A673 (cell line): ENCODE data around the gene ADAMTS13. TPM values are rescaled to one million over a fixed set of nuclear protein-coding genes. Genes with fewer than 3 reads are reported as not detected.

Source experiments
- BruUV-seq: library from RNA; stranded (reverse); fragments of 400-500 nt; replicated peaks from 2 replicates; lab custom pipeline; 2021; lab: Mats Ljungman, UMichigan
- CTCF ChIA-PET: fragments of 300-600 bp; sonication (Branson Sonifier 250); formaldehyde crosslinking; loops from one replicate; lab custom pipeline; 2022; ENCODE audit warnings: antibody characterized with exemption; lab: Charles Lee
- POLR2A ChIA-PET: fragments of 300-600 bp; sonication (Branson Sonifier 250); formaldehyde crosslinking; loops from one replicate; lab custom pipeline; 2022; ENCODE audit warnings: antibody characterized with exemption; ENCODE audit not compliant: low non-redundant PET; lab: Charles Lee
- DNase-seq: peaks from one replicate; pipeline ENCODE4 v3.0.0-alpha.2; 2015; ENCODE audit warnings: low spot score
- H3K27ac ChIP-seq: fragments of 200-600 bp; sonication (generic); 2 replicates; pipeline ENCODE4 v1.5.1; 2016; ENCODE audit warnings: mixed run types, low read depth, mild to moderate bottlenecking, mixed read lengths, antibody characterized with exemption, low read length; ENCODE audit not compliant: poor library complexity, severe bottlenecking
- H3K27me3 ChIP-seq: fragments of 200-600 bp; sonication (generic); replicated peaks from 2 replicates; pipeline ENCODE4 v1.6.1; 2017; ENCODE audit warnings: mixed run types, low read depth, mild to moderate bottlenecking, mixed read lengths, antibody characterized with exemption, low read length; ENCODE audit not compliant: insufficient read depth, poor library complexity
- H3K36me3 ChIP-seq: fragments of 200-600 bp; sonication (generic); 2 replicates; pipeline ENCODE4 v1.6.1; 2016; ENCODE audit warnings: mixed run types, mild to moderate bottlenecking, mixed read lengths, antibody characterized with exemption, low read length; ENCODE audit not compliant: insufficient read depth, poor library complexity, severe bottlenecking
- H3K4me1 ChIP-seq: fragments of 200-600 bp; sonication (generic); 2 replicates; pipeline ENCODE4 v1.6.1; 2017; ENCODE audit warnings: mixed run types, mild to moderate bottlenecking, mixed read lengths, antibody characterized with exemption, low read length; ENCODE audit not compliant: insufficient read depth, poor library complexity, severe bottlenecking
- H3K4me3 ChIP-seq: fragments of 200-600 bp; sonication (generic); 2 replicates; pipeline ENCODE4 v1.5.1; 2016; ENCODE audit warnings: low read depth, mixed run types, mild to moderate bottlenecking, mixed read lengths, low read length; ENCODE audit not compliant: poor library complexity, severe bottlenecking
- H3K9me3 ChIP-seq: fragments of 200-600 bp; sonication (generic); 2 replicates; pipeline ENCODE4 v1.6.1; 2016; ENCODE audit warnings: mixed run types, low read depth, mild to moderate bottlenecking, mixed read lengths, antibody characterized with exemption, low read length; ENCODE audit not compliant: poor library complexity, severe bottlenecking
- EZH2 ChIP-seq: fragments of 200-600 bp; sonication (generic); IDR thresholded peaks from 2 replicates; pipeline ENCODE4 v1.6.1; 2017; ENCODE audit warnings: borderline replicate concordance, low read depth, mild to moderate bottlenecking, mixed read lengths, antibody characterized with exemption, low read length; ENCODE audit not compliant: poor library complexity, severe bottlenecking
- intact Hi-C: fragments of 100-400 bp; cut with micrococcal nuclease; formaldehyde crosslinking; loops from one replicate; pipeline ENCODE4 v1.10.0; 2022; ENCODE audit not compliant: unreplicated experiment
- total RNA-seq: library from RNA; stranded (reverse); gene quantifications from 2 replicates; pipeline ENCODE4 v1.2.3, GENCODE V29; 2021
- TF ChIP-seq, protein P1 (sequence below): fragments of 300-800, 200-600 bp; sonication (generic); conservative IDR thresholded peaks from 2 replicates; pipeline ENCODE4 v1.5.1; 2017; ENCODE audit warnings: low read depth, mild to moderate bottlenecking, antibody characterized with exemption, low read length, moderate library complexity, mixed read lengths

The ADAMTS13 gene
- total RNA-seq, 1 experiment from 2014 or later, result 1.3 TPM

DNA sequence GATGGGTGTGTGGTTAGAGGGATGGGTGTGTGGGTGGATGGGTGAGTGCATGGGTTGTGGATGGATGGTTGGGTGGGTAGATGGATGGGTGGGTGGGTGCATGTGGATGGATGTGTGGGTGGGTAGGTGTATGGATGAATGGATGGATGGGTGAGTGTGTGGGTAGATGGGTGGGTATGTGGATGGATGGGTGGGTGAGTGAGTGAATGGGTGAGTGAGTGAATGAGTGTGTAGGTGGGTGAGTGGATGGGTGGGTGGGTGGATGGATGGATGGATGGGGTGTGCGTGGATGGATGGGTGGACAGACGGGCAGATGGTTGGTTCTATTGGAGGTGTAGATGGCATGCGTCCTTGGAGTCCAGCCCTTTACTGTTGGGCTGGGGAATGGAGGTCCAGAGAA is 28.8 kb upstream of the ADAMTS13 start:
- Histone ChIP-seq H3K4me1 (no peaks in the 10 kb centered on the region), H3K36me3 (no peaks in the 10 kb centered on the region), H3K27ac (no peak overlapping the region), H3K4me3 (no peak overlapping the region), H3K9me3 (no peaks in the 10 kb centered on the region), H3K27me3 (peaks cover 19% of the 10 kb centered on the region)
- intact Hi-C loops, result no loop called here
- TF ChIP-seq, protein P1, sequence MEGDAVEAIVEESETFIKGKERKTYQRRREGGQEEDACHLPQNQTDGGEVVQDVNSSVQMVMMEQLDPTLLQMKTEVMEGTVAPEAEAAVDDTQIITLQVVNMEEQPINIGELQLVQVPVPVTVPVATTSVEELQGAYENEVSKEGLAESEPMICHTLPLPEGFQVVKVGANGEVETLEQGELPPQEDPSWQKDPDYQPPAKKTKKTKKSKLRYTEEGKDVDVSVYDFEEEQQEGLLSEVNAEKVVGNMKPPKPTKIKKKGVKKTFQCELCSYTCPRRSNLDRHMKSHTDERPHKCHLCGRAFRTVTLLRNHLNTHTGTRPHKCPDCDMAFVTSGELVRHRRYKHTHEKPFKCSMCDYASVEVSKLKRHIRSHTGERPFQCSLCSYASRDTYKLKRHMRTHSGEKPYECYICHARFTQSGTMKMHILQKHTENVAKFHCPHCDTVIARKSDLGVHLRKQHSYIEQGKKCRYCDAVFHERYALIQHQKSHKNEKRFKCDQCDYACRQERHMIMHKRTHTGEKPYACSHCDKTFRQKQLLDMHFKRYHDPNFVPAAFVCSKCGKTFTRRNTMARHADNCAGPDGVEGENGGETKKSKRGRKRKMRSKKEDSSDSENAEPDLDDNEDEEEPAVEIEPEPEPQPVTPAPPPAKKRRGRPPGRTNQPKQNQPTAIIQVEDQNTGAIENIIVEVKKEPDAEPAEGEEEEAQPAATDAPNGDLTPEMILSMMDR, result no peak
- TF ChIP-seq EZH2, result no peak
- CTCF ChIA-PET, result no interaction called here
- BruUV-seq, result no TSS peak
- POLR2A ChIA-PET, result no interaction called here
- no peak for DNase-seq

DNA sequence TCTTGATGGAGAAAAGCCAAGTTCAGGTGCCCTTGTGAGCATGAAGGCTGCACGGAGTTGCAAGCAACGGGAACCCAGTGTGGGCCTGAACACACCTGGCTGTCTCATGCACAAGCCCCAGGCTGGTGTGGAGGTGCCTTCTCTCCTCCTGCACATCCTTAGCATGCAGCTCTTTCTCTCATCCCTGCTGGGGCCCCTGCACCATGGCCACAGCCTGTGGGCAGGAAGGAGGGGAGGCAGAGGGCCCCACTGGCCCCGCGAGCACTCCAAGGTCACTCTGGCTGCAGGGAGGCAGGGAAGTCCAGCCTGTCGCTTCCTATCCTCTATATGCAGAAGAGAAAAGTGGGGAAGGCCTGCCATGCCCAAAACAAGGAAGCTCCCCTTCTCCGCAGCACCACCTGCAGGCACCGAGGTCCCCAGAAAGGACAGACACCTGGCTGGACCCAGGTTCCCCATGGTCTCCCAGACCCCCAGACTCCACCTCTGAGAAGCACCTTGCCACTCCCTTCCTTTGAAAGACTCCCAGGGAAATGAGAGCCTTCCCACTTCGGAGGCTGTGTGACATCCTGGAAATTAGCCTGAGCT is 27.4 kb upstream of the ADAMTS13 start:
- Histone ChIP-seq H3K4me1 (no peaks in the 10 kb centered on the region), H3K4me3 (no peak overlapping the region), H3K36me3 (no peaks in the 10 kb centered on the region), H3K9me3 (no peaks in the 10 kb centered on the region), H3K27me3 (peaks cover 19% of the 10 kb centered on the region), H3K27ac (no peak overlapping the region)
- TF ChIP-seq, protein P1, result no peak
- no peak for TF ChIP-seq EZH2
- CTCF ChIA-PET, result no interaction called here
- no peak for DNase-seq
- BruUV-seq, result no TSS peak
- POLR2A ChIA-PET, result no interaction called here
- intact Hi-C loops, result no loop called here

DNA sequence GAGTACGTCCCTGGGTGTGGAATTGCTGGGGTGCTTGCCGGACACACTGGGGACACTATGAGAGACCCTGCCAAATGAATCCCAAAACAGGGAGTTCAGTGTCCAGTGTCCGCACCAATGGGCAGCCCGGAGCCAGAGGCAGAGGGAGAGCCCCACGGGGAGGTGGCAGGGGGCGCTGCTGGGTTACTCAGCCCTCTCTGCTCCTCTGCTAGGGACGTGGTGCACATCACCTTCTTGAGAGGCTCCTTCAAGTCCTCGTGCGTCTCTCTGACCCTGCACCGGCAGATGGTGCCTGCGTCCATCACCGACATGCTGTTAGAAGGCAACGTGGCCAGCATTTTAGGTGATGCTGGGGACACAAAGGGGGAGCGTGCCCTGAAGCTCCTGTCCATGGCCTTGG is 25.2 kb upstream of the ADAMTS13 start:
- intact Hi-C loops, result no loop called here
- POLR2A ChIA-PET, result no interaction called here
- Histone ChIP-seq H3K36me3 (no peaks in the 10 kb centered on the region), H3K9me3 (no peaks in the 10 kb centered on the region), H3K27me3 (peaks cover 19% of the 10 kb centered on the region), H3K4me3 (no peak overlapping the region), H3K27ac (no peak overlapping the region), H3K4me1 (no peaks in the 10 kb centered on the region)
- no peak for TF ChIP-seq EZH2
- TF ChIP-seq, protein P1, result peak; percentile 57
- no TSS peak for BruUV-seq
- no peak for DNase-seq
- CTCF ChIA-PET, result no interaction called here
